ENCODE data around the gene TBRG1.

GRCh38 chr11:124582565-124582964, 40.1 kb upstream of the TBRG1 start:
- TF ChIP-seq CTCF (conservative IDR thresholded peaks at IDR 0.05; ENCODE audit: low read length) (no peak), EZH2phosphoT487 (IDR thresholded peaks at IDR 0.05; ENCODE audit: borderline replicate concordance, low read depth, low read length) (no peak)
